ENCODE results near the gene AOAH.
"Not testable (repeated sequence)": the region's sequence is repeated elsewhere in the genome, so short reads cannot be mapped to it uniquely, and the experiment has no call there.

The AOAH gene

DNA sequence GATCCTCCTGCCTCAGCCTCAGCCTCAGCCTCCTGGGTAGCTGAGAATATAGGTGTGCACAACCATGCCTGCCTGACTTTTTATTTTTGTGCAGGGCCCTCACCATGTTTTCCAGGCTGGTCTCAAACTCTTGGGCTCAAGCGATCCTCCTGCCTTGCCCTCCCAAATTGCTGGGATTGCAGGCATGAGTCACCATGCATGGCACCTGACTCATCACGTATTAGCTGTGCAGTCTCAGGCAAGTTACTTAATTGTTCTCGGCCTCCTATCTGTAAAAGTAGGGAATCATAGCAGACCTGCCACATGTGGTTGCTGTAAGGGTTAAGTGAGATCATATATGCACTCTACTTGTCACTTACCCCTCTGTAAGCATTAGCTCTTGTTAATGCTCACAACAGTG is 217.5 kb downstream of the AOAH start:
- DNase-seq (ENCODE audit: low read depth): no peak

DNA sequence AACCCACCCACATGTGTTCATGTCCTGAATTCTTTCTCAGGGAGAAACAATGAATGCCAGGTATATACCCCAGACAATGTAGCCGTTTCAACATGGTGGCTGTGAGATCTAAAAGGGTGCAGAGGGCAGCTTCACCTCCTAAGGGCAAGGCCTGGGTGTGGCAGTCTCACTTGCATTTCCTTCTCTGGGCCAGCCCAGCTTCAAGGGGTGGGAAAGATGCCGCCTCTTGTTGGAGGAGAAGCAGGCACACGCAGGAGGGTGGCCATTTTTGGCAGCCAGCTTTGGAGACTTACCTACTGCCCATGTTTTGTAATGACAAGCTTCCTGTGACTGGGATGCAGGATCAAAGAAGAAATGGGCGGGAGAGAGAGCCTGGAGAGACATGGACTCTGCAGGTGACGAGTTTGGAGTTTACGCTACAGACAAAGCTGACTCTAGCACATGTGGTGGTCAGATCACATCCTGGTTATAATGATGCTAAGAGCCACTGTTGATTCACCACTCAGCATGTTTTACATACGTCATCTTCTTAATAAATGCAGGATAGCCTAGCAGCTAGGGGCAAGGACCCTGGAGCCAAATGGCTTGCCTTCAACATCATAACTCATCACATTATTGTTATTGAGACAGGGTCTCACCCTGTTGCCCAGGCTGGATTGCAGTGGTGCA is 218.0 kb downstream of the AOAH start:
- DNase-seq (ENCODE audit: low read depth): no peak

DNA sequence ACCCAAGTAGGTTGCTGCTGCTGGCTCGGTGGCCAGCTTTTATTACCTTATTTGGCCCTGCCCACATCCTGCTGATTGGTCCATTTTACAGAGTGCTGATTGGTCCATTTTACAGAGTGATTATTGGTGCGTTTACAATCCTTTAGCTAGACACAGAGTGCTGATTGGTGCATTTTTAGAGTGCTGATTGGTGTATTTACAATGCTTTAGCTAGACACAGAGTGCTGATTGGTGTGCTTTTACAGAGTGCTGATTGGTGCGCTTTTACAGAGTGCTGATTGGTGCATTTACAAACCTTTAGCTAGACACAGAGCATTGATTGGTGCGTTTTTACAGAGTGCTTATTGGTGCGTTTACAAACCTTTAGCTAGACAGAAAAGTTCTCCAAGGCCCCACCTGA is 219.7 kb downstream of the AOAH start:
- DNase-seq (ENCODE audit: low read depth): not testable (repeated sequence)

DNA sequence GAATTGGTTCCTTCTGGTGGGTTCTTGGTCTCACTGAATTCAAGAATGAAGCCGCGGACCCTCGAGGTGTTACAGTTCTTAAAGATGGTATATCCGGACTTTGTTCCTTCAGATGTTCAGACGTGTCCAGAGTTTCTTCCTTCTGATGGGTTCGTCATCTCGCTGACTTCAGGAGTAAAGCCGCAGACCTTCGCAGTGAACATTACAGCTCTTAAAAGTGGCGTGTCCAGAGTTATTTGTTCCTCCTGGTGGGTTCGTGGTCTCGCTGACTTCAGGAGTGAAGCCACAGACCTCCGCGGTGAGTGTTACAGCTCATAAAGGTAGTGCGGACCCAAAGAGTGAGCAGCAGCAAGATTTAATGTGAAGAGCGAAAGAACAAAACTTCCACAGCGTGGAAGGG is 220.1 kb downstream of the AOAH start:
- DNase-seq (ENCODE audit: low read depth): not testable (repeated sequence)

DNA sequence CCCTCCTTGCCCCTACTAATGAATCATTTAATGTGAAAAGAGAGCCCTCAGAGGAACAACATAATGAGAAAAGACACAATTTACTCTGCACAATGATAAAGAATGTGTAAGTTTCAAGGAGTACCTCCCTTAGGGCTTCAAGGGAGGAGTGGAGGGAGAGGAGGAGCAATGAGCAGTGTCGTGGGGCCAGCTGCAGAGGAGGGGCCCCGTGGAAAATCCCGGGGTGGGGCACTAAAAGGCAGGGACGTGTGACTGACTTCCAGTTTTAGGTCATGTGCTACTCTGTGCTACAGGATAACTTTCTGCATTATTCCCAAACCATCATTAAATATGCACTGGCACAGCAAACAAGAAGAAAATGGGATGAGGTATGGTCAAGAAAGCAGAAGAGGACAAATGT is 226.5 kb downstream of the AOAH start:
- no peak for DNase-seq (ENCODE audit: low read depth)

DNA sequence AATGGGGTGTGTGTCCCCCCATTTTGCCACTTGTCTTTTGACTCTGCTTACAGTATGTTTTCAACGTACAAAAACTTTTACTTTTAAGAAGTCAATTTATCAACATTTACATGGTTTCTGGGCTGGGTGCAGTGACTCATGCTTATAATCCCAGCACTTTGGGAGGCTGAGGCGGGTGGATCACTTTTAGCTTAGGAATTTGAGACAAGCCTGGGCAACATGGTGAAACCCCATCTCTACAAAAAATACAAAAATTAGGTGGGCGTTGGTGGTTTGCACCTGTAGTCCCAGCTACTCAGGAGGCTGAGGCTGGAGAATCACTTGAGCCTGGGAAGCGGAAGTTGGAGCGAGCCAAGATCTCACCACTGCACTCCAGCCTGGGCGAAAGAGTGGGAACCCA is 227.1 kb downstream of the AOAH start:
- DNase-seq (ENCODE audit: low read depth): not testable (repeated sequence)

DNA sequence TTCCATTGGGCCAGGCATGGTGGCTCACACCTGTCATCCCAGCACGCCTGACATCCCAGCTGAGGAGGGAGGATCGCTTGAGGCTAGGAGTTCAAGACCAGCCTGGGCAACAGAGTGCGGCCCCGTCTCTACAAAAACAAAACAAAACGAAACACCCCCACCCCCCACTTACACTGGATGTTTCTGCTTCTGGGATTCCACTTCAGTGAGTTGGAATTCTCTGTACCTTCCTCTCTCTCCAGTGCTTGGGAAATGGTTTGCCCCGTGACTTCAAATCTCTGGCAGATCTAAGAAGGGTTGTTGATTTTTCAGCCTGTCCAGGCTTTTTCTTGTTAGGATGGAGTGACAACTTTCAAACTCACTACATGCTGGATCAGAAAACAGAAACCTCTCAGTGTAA is 227.7 kb downstream of the AOAH start:
- no peak for DNase-seq (ENCODE audit: low read depth)

DNA sequence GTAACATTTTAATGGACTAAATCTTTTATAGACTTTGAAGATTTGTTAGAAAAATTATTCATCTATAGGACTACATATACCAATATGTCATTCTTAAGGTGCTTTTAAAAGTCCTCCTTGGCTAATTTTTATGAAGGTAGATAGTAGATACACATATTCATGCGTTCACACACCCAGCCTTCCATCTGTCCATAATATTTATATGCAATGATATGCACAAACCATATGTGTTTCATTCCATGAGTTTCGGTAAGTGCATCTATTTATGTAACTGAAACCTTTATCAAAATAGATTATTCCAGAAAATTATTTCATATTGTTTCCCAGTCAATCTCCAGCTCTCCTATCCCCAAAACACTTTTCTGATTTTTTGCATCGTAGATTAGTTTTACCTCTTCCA is 233.0 kb downstream of the AOAH start:
- DNase-seq (ENCODE audit: low read depth): no peak

DNA sequence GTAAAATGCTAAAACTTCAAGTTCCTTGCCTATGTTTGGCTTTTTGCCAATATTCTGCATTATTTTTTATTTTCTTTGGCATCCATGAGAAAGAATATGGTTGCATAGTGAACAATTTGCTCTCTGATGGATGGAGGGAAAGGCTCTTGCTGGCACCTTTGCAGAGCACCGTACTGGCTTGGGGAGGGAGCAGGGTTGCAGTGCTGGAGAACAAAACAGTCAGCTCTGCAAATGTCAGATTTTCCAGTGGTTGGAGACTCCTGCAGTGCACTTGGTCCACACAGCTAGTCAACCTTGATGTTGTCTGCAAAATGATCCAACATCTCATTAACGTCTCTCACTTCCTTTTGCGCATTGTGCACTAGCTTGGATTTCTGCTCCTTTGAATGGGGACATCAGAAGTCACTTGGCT is 233.9 kb downstream of the AOAH start:
- no peak for DNase-seq (ENCODE audit: low read depth)

DNA sequence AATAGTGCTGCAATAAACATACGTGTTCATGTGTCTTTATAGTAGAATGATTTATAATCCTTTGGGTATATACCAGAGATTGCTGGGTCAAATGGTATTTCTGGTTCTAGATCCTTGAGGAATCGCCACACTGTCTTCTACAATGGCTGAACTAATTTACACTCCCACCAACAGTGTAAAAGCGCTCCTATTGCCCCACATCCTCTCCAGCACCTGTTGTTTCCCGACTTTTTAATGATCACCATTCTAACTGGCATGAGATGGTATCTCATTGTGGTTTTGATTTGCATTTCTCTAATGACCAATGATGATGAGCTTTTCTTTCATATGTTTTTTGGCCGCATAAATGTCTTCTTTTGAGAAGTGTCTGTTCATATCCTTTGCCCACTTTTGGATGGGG is 235.6 kb downstream of the AOAH start:
- DNase-seq (ENCODE audit: low read depth): not testable (repeated sequence)

DNA sequence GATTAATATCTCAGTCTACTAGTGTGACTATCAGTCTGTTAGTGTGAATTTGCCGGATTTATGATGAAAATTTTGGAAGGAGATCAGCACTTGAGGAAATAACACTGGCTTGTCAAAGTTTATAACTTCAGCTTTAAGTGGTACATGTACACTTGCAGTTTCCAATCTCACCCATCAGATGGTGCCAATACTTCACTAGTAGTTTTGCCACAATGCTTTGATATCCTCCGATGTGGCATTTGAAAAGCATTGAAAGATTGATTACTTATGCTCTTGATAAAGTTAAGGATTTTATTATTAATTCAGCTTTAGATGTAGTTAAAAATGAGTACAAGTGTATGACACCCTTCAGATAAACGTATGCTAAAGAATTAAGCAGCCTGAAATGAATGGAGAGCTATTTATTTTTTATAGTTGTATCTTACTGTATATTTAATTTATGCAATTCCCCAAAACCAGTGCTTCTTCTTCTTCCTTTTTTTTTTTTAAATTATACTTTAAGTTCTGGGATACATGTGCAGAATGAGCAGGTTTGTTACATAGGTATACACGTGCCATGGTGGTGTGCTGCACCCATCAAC is 236.4 kb downstream of the AOAH start:
- DNase-seq (ENCODE audit: low read depth): no peak

DNA sequence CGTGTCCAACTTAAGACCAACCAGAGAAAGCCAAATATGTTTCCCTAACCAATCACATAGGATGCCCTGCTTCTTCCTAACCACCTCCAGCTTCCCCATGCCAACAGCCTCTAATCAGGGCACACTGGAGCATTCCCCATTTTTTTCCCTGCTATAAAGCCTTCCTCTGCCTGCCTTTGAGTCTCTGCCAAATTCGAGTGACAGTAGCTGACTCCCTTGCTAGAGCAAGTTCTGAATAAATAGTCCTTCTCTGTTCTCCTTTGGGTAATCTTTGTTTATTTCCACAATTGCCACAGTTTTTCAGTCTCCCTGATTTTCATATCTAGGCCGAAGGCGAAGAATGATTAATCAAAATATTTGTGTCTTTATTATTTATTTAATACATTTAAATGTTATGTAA is 238.0 kb downstream of the AOAH start:
- DNase-seq (ENCODE audit: low read depth): no peak

DNA sequence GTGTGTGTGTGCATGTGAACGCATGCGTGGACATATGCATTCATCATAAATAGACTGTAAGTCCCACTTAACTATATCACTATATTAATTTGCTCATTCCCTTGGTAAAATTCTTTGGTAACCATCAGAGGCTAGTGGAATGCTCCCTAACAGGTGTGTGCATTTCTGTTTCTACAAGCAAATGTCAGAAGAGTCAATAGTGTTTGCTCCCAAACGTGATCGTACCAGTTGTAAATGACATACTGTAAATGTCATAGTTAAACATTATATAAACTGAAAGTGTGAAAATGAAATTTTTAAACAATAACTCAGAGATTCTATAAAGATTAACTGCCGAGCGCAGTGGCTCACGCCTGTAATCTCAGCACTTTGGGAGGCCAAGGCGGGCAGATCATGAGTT is 240.0 kb downstream of the AOAH start:
- DNase-seq (ENCODE audit: low read depth): no peak

DNA sequence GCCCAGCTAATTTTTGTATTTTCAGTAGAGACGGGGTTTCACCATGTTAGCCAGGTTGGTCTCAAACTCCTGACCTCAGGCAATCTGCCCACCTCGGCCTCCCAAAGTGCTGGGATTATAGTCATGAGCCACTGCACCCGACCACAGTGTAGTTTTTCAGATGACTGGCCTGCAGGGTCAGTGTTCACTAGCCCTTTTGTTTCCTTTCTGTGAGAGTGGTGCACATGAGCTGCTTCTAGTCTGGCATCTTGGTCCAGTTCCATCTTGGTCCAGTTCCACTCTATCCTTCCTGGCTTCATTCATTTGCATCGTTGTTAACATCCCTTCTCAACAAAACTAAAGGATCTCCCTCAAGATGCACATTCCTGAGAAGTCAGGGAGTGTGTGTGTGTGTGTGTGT is 240.4 kb downstream of the AOAH start:
- not testable (repeated sequence) for DNase-seq (ENCODE audit: low read depth)

DNA sequence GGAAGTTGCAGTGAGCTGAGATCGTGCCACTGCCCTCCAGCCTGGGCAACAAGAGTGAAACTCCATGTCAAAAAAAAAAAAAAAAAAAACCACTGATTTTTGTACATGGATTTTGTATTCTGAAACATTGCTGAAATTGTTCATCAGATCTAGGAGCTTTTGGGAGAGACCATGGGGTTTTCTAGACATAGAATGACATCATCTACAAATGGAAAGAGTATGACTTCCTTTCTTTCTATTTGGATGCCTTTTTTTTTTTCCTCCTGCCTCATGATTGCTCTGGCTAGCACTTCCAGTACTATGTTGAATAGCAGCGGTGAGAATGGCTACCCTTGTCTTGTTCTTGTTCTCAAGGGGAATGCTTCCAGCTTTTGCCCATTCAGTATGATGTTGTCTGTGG is 245.5 kb downstream of the AOAH start:
- DNase-seq (ENCODE audit: low read depth): no peak

DNA sequence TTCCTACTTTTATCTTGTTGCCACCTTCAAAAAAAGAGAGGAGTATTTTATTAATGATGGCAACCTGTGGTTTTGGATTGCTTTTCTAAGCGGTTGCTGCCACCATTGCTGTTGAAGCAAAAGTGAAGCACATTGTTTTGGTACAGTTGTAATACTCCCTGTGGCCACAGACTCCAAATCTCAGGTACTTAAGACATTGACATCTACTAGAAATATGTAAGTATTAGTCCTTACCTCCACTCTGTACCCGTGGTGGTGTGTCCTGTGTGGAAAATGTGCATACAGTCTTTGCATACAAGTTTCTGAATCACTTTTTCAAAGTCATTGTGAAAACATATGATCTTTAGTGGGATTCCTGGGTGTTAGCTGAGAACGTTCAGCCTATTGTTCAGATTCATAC is 248.9 kb downstream of the AOAH start:
- no peak for DNase-seq (ENCODE audit: low read depth)

DNA sequence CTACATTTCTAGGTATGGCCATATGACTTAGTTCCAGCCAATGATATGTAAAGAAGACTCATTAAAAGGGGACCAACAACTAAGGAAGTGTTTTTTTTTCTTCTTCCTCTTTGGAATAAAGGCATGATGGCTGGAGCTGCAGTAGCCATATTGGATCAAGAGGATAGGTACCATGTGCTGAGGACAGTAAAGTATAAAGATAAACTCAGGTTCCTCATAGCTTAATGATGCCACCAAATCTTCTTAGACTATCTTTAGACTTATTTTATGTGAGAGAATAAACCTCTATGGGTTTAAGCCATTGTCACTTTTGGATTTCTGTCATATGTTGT is 249.3 kb downstream of the AOAH start:
- no peak for DNase-seq (ENCODE audit: low read depth)

DNA sequence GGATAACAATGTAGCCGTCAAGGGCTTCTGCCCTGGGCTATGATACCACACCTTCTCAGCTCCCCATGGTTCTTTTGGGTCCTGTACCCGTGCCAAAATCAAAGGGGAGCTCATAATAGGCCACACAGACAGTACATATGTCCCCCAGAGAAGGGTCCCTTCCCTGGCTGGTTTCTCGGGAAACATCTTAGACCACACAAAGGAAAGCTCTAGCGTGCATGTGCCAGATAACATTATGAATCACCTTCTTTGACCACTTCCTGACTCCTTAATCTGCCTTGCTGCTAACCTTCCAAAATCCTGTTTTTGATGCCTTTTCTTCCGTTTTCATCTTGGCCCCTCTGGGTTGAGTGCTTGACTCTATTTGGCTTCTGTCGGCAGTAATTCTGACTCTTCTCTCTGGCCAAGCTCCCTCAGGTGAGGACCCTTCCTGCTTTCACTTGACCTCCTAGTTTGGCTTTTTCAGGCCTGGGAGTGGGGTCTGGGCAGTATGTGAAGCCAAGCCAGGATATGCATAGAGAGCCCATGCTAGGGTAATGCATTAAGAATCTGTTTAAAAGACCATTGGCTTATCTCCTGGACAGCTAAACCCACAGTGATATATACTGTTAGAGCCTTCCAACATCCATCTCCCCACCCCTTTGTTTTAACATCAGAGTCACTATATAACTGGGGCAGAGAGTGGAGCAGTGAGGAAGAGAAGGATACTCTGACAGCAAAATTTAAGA is 249.8 kb downstream of the AOAH start:
- no peak for DNase-seq (ENCODE audit: low read depth)

DNA sequence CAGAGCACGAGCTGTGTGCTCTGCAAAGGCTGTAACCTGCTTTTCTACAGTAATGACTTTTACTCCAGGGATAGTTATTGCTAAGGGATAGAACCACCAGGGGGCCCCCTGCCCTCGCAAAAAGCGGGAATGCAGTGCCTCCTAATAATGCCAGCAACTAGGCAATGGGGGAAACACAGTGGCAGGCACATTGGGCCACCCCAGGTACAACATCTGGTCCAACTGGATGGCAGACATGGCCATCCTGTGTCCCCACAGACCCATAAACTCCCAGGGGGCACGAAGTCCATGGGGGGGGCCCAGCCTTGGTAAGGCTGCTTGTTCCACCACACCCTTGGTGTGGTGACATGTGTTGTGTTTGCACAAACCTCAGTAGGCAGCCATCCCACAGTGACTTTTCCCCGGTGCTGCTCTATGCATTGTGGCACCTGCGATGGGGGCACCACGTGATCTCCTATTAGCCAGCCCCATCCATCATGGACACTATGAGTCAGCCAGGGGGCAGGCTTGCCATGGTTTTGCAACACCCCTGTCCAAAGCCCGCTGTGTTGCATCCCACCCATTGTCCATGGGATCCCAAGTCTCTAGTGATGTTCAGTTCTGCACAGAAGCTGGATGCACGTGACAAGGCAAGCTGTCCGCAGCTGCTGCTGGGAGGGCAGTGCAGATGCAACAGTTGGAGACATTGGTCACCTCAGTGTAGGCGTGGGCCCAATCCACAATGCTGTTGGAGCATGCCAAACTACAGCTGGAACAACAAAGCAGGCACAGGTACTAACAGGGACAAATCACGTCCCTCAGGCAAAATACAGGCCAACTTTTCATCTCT is 250.6 kb downstream of the AOAH start:
- DNase-seq (ENCODE audit: low read depth): no peak

DNA sequence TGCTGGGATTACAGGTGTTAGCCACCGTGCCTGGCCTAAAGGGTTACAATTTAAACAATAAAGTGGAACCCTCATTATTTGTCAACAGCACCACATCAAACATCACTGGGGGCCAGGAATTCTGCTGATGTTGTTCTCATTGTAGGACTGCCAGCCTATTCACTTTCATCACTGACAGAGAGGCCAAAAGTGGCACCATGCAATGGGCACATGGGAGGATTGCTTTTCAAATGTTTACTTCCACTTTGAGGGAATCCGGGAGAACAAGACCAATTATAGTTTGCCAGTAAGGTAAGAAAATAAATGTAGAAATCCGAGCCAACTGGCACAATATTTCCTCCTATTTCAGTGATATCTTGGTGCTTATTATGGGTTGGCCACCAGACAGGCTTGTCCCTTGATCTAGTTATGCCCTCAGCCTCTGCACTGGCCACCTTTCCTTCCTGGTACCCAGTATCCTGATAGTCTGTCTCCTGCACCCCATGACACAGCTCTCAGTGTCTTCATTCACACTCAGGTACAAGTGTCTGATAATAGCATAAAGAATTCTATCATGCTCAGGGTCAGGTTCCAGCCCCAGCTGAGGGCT is 252.1 kb downstream of the AOAH start:
- DNase-seq (ENCODE audit: low read depth): no peak

DNA sequence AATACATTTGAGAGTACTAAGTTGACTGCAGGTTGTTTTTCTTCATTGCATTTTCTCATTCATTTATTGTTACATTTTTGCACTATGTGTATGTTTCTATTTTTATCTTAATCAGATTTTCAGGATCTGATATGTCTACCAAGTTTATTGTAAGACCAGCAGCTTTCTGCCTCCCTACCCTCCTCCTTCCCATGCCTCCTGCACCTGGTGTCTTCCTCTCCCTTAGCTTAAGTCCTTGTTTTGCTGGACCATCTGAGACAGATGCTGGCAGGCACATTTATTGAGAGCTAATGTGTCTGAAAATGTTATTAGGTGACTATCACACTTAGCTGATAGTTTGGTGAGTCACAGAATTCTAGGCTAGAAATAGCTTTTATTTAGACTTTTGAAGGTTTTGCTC is 255.1 kb downstream of the AOAH start:
- DNase-seq (ENCODE audit: low read depth): no peak

DNA sequence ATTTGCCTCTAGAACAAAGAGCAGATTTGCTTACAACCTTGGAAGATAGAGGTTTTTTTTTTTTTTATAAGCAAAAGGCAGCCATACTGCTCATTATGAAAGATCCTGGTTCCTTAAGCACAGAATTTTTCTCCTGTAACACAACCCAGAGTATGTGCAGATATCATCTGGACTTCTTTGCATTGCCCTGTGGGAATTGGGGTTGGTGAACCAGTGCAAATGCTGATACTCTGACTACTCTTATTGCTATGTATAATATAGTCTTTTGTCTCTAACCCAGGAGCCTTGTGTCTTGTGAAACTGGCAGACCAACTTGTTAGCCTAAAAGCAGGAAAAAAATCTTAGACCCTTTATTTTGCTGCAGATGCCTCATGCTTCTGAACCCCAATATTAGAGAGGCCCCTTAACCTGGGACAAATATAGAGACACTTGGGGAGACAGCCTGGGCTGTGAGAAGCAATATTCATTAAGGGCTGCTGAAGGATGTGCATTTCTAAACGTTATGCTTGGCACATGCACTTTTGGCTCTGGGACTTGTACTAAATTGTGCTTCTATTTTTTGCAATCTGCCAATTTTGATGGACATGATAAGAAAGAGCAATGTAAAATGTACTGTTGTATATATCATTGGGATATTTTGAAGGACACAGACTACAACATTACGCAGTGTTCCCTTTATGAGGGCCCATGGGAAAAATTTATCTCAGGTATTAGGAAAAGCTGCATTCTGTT is 255.8 kb downstream of the AOAH start:
- DNase-seq (ENCODE audit: low read depth): no peak
